DMS114 treated with DMSO at 0.1 percent for 48 hours (cell line): ENCODE measurements around the gene RAI1.

Experiments
- DNase-seq: peaks from one replicate; lab custom pipeline; 2025; ENCODE audit not compliant: unreplicated experiment; lab: John Stamatoyannopoulos, UW

Gene RAI1

GRCh38 chr17:17841601-17842025 is 160.4 kb downstream of the RAI1 start:
- DNase-seq = no peak

- no peak for DNase-seq
These were observed 161.0 kb downstream of the RAI1 start for GRCh38 chr17:17842111-17842876.

GRCh38 chr17:17843096-17843495 is 161.8 kb downstream of the RAI1 start:
- DNase-seq = no peak

GRCh38 chr17:17844079-17844478 is 162.8 kb downstream of the RAI1 start:
- no peak for DNase-seq

GRCh38 chr17:17844500-17844899 is 163.2 kb downstream of the RAI1 start:
- DNase-seq = no peak

- no peak for DNase-seq
These were observed 164.0 kb downstream of the RAI1 start for GRCh38 chr17:17845046-17845775.

GRCh38 chr17:17846003-17846402 is 164.7 kb downstream of the RAI1 start:
- no peak for DNase-seq

GRCh38 chr17:17846645-17847044 is 165.4 kb downstream of the RAI1 start:
- no peak for DNase-seq

GRCh38 chr17:17847118-17847689 is 165.9 kb downstream of the RAI1 start:
- DNase-seq = no peak

GRCh38 chr17:17847726-17848125 is 166.5 kb downstream of the RAI1 start:
- DNase-seq = no peak

GRCh38 chr17:17848311-17849082 is 167.2 kb downstream of the RAI1 start:
- no peak for DNase-seq

- DNase-seq = no peak
These were observed 168.0 kb downstream of the RAI1 start for GRCh38 chr17:17849147-17849820.

- DNase-seq = no peak
These were observed 168.7 kb downstream of the RAI1 start for GRCh38 chr17:17849845-17850373.

- DNase-seq = no peak
These were observed 170.1 kb downstream of the RAI1 start for GRCh38 chr17:17851103-17852002.

- DNase-seq = no peak
These were observed 171.7 kb downstream of the RAI1 start for GRCh38 chr17:17852930-17853329.

GRCh38 chr17:17853811-17854447 is 172.7 kb downstream of the RAI1 start:
- DNase-seq = no peak

- DNase-seq = no peak
These were observed 174.7 kb downstream of the RAI1 start for GRCh38 chr17:17855976-17856375.

- DNase-seq = no peak
These were observed 175.1 kb downstream of the RAI1 start for GRCh38 chr17:17856386-17856785.

- DNase-seq = no peak
These were observed 176.2 kb downstream of the RAI1 start for GRCh38 chr17:17857496-17857895.
